HG02571 (cell line): ENCODE measurements around the gene OR8D4.
A peak's percentile ranks its signal among the peaks of the same experiment; 100 is the strongest.
"Not testable (repeated sequence)": the region's sequence is repeated elsewhere in the genome, so short reads cannot be mapped to it uniquely, and the experiment has no call there.

Experiments used
- ATAC-seq: cut with Tn5 transposase; IDR thresholded peaks from one replicate; pipeline ENCODE4 v1.9.1; 2021; ENCODE audit warnings: mild to moderate bottlenecking, moderate library complexity; ENCODE audit not compliant: unreplicated experiment

Gene OR8D4

DNA sequence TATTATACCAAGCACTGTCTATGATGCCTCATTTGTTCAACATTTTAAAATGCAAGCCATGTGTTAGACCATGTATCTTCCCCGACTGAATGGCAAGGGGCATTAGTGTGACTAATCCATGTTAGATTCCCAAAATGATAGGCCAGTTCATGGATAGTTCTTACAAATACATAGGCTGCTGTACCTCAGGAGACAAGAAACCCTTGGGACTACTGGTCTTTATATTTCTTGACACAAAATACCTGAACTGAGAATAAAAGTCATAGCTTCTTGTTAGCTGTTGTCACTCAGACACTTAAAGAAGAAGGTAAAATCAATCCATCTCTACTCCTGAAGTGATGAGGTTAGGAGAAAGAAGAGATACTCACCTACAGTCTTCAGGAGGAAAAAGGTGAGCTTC lies at the start of gene OR8D4:
Gene OR8D4, plus strand, starts transcription at position 301 of the 400 bp plus-strand sequence. CDS start 4,265 bp downstream, outside the sequence.
- ATAC-seq = no peak

- ATAC-seq = no peak
These were observed 49.6 kb upstream of the OR8D4 start for GRCh38 chr11:123852321-123852720.

DNA sequence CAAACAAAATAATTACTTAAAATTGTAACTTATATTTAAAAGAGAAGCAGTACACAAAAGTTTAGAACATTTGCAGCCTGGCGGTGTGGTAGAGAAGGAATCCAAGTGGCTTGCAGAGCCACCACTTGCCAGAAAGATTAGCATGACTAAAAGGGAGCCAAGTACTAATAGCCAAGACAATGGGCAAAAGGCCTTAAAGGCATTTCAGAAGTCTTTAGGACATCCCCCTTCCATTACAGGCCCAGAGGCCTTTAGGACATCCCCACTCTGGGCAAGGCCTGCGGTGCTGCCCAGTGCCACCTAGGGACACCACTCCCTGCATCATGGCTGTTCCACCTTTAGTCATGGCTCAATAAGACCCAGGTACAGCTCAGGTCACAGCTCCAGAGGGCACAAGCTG lies 48.9 kb upstream of the OR8D4 start:
- ATAC-seq = no peak

GRCh38 chr11:123856444-123856843 lies 45.5 kb upstream of the OR8D4 start:
- ATAC-seq = no peak

- ATAC-seq = no peak
These were observed 42.2 kb upstream of the OR8D4 start for GRCh38 chr11:123859731-123860130.

- ATAC-seq = not testable (repeated sequence)
These were observed 36.7 kb upstream of the OR8D4 start for GRCh38 chr11:123865293-123865692.

DNA sequence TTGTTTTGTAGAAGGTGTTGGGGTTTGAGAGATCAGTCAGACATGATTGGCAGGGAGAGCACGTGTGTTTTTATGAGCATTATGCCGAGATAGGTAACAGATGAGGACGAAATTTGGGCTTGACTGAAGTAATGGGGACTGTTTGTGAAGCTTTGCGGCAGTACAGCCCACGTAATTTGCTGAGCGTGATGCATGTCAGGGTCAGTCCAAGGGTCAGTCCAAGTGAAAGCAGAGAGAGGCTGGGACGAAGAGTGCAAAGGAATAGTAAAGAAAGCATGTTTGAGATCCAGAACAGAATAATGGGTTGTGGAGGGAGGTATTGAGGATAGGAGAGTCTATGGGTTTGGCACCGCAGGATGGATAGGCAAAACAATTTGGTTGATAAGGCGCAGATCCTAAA lies 34.2 kb upstream of the OR8D4 start:
- not testable (repeated sequence) for ATAC-seq

GRCh38 chr11:123880912-123881311 lies 21.1 kb upstream of the OR8D4 start:
- ATAC-seq = no peak

DNA sequence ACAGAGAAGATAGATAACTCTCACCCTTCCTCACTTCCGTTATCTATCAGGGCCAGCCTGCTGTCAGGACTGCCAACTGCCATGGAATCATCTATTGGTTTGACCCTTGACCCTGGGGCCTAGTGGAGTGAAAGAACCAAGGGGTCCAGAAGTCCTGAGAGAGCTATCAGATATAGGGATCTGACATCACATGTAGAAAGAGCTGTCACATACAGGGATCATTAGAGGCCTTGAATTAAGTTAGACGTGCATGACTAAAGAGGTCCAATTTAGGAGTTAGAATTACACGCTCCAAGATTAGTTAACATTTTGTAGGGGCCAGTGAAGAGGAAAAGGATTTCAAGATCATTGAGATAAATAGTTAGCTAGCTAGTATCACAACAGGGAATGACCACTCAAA lies 16.4 kb upstream of the OR8D4 start, which contains the start of gene TMEM225:
Gene TMEM225, minus strand, starts transcription at position 101 of the 400 bp plus-strand sequence. CDS start 245 bp downstream, outside the sequence.
- no peak for ATAC-seq

DNA sequence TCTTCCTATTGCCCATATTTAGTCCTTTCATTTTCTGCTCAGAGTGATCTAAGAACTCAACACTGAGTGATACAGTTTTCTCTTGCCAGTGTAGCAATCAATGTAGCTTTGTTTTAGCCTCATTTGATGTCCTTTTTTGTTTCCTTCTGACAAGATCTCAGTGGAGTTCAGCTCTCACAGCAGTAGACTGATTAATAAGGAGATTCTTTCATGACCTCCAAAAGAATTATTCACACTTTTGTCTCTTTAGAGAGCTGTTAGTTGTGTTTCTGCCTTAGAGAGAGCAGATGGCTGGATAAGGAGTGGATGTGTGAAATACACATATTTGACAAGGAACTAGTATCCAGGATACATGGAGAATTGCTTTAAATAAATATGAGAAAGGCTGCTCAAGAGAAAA lies 9.9 kb upstream of the OR8D4 start:
- no peak for ATAC-seq

DNA sequence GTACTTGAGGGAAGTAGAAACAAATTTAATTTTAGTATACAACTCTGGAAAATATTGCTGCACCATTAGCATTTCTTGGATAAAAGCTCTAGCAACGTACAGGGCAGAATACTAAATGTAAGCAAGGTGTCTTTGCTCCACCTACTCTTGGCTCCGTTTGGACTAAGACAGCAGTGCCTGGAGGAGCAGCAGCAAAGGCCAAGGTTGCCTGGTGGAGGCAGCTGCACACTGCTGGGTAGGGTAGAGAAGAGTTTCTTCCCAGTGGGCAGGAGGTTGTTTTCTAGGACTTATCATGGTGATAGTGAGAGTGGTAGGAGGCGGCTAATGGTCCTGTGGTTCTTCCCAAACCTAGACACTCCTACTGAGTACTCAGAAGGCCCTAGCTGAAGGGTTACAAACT lies 2.2 kb upstream of the OR8D4 start:
- ATAC-seq = no peak

GRCh38 chr11:123903932-123904331 lies 2.0 kb downstream of the OR8D4 start:
- ATAC-seq = peak; percentile 61

DNA sequence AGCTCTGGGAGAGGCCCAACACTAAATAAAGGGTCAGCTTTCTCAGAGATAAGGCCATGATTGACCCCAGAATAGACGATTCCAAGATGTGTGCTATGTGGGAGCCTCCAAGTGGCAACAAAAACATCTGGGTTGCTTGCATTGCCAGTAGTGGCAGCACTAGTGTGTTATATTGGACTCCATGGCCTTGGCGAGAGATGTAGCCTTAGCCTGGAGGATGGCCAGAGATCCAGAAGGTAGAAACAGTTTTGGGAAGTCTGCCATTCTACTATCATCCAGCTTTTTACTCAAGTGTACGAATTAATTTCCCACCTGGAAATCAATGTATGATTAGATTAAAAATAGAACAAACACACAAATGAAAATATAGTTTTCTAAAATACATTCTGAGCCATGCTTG lies 3.0 kb downstream of the OR8D4 start:
- ATAC-seq = no peak

DNA sequence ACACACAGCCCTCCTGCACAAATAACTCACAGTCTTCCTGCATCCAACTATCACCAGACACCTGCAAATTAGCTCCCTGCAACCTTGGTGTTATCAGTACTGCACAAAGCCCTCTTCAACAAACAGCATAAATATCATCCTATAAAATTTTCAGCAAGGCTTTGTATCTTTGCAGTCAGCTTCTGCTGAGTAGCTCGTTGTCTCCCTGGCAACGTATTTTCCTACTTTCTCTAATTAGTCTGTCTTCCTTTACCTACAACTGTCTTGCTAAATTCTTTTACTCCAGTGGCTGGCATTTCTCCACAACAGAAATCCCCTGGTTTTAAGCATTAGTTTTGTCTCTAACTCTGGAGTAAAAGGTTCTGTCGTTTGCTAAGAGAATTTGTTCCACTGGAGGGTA lies 3.9 kb downstream of the OR8D4 start:
- no peak for ATAC-seq

- ATAC-seq = no peak
These were observed 19.0 kb downstream of the OR8D4 start for GRCh38 chr11:123920943-123921342.

DNA sequence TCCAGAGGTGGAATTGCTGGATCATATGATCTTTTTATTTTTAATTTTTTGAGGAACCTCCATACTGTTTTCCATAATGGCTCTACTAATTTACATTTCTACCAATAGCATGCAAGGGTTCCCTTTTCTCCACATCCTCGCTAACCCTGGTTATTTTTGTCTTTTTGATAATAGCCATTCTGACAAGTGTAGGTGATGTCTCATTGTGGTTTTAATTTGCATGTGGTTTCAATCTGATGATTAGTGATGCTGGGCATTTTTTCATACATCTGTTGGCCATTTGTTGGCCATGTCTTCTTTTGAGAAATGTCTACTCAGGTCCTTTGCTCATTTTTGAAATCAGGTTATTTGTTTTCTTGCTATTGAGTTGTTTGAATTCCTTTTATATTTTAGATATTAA lies 22.1 kb downstream of the OR8D4 start:
- no peak for ATAC-seq

GRCh38 chr11:123939317-123939716 lies 37.4 kb downstream of the OR8D4 start, which contains the start of gene OR4D5:
TSS of gene OR4D5 (plus strand) at chr11:123939617. CDS start at chr11:123939617, 0 bp downstream.
- ATAC-seq = no peak

- no peak for ATAC-seq
These were observed 40.4 kb downstream of the OR8D4 start for GRCh38 chr11:123942413-123942812.

DNA sequence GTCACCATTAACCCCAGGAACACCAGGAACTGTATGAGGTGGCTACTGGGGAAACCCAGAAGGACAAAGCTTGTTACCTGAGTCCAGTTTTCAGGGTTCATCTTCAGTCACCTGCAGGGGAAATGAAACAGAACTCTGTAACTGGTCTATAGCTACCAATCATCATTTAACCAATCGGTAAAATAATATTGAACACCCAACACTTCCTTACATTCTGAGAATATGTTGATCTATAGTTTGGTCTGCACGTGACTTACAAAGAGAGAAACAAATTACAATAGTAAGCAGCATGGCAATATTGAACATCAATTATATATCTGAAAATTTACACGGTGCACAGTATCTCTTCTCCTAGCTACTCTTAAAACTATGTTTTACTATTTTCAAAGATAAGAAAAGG lies 41.8 kb downstream of the OR8D4 start, which contains the start of gene OR6T1:
Gene OR6T1, minus strand, starts transcription at position 101 of the 400 bp plus-strand sequence. Its CDS starts 0 bp downstream, at position 101.
- no peak for ATAC-seq

DNA sequence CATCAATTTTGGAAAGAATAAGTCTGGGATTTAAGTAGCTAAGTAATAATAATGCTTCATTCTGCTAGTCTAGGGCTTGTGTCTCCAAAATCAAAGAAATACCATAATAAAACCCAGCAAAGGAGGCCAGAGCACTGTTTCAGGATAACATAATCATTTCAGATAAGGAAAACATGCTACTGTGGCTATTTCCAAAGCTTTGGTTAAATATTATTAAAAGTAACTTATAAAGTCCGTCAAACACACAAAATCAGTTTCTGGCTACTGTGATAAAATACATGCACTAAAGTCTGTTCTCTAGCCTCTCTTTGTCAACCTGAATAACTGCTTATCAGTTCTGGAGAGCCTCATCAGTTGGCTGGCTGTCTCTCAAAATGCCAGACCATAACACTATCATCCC lies 43.2 kb downstream of the OR8D4 start:
- ATAC-seq = no peak

DNA sequence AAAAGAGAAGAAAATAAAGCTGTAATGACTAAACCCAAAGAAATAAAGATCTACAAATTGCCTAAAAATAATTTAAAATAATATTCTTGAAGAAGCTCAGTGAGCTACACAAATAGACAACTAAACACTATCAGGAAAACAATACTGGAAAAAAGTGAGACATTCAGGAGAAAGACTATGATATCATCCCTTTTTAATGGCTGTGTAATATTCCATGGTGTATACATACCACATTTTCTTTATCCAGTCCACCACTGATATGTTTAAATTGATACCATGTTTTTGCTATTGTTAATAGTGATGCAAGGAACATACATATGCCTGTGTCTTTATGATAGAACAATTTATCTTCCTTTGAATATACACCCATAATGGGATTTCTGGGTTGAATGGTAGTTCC lies 54.8 kb downstream of the OR8D4 start:
- ATAC-seq = no peak
